ENCODE measurements around the gene FTCD. TPM values are rescaled to one million over a fixed set of nuclear protein-coding genes. Genes with fewer than 3 reads are reported as not detected.
A peak's percentile ranks its signal among the peaks of the same experiment; 100 is the strongest.

FTCD gene
- total and polyA plus RNA-seq, 8 donors, result 0.25 to 6.7 (median 1.3) TPM; not detected in 3

DNA sequence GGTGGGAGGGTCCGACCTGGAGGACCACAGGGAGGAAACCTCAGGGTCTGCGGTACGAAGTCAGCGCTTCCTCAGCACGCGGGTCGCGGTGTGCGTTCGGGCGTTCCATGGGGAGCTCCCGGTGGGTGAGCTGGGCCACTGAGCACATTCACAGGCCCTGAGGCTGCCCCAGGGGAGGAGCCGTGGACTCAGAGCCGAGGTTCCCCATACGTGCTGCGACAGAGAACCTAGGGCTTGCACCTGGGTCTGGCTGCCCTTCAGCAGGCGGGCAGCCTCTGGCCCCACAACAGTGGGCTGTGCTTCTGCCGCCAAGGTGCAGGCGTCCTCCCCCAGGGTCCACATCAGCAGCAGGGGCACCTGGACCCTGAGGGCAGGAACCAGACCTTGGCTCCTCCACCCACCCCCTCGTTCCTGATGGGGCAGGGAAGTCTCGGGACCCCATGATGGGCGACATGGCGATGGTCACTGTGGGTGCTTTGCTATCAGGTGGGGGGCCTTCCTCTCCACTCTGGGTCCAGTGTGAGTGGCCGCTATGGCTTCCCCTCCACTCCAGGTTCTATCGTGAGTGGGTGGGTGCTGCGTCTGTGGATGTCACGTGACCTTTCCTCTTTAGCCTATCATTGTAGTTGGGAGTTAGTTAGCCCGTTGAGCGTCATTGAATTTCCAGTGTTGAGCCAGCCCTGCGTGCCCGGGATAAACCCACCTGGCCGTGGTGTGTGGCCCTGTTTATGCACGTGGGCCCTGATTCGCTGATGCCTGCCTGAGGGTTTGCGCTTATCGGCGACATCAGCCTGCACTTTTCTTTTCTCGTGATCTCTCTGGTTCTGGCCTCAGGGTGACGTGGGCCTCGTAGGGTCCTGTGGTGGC lies 27.9 kb downstream of the FTCD start:
- H3K4me1 ChIP-seq, result no peaks in the 10 kb centered on the region
- no peak overlapping the region for H3K4me3 ChIP-seq
- intact Hi-C loops (cut with DNase I; ENCODE audit: low total_unique reads), result loop anchor here (10.0 kb wide), 1 partner anchor 133 kb away; no protein-coding TSS in a partner anchor
- no peak for DNase-seq
- no peaks in the 10 kb centered on the region for H3K27me3 ChIP-seq
- H3K27ac ChIP-seq, result no peak overlapping the region
- WGBS, 5 donors, result 85 to 92% (median 89%) methylated on average over 26 to 40 of the region's 40 CpGs
- H3K9me3 ChIP-seq, result no peaks in the 10 kb centered on the region
- TF ChIP-seq EP300 (IDR thresholded peaks at IDR 0.05), result no peak
- no peak for TF ChIP-seq POLR2AphosphoS5 (IDR thresholded peaks at IDR 0.05)
- TF ChIP-seq, protein P1, sequence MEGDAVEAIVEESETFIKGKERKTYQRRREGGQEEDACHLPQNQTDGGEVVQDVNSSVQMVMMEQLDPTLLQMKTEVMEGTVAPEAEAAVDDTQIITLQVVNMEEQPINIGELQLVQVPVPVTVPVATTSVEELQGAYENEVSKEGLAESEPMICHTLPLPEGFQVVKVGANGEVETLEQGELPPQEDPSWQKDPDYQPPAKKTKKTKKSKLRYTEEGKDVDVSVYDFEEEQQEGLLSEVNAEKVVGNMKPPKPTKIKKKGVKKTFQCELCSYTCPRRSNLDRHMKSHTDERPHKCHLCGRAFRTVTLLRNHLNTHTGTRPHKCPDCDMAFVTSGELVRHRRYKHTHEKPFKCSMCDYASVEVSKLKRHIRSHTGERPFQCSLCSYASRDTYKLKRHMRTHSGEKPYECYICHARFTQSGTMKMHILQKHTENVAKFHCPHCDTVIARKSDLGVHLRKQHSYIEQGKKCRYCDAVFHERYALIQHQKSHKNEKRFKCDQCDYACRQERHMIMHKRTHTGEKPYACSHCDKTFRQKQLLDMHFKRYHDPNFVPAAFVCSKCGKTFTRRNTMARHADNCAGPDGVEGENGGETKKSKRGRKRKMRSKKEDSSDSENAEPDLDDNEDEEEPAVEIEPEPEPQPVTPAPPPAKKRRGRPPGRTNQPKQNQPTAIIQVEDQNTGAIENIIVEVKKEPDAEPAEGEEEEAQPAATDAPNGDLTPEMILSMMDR (IDR thresholded peaks at IDR 0.05), result no peak
- TF ChIP-seq POLR2A (IDR thresholded peaks at IDR 0.05), result no peak
- peaks cover 16 to 79% (median 61%) of the 10 kb centered on the region in 4 donors for H3K36me3 ChIP-seq

DNA sequence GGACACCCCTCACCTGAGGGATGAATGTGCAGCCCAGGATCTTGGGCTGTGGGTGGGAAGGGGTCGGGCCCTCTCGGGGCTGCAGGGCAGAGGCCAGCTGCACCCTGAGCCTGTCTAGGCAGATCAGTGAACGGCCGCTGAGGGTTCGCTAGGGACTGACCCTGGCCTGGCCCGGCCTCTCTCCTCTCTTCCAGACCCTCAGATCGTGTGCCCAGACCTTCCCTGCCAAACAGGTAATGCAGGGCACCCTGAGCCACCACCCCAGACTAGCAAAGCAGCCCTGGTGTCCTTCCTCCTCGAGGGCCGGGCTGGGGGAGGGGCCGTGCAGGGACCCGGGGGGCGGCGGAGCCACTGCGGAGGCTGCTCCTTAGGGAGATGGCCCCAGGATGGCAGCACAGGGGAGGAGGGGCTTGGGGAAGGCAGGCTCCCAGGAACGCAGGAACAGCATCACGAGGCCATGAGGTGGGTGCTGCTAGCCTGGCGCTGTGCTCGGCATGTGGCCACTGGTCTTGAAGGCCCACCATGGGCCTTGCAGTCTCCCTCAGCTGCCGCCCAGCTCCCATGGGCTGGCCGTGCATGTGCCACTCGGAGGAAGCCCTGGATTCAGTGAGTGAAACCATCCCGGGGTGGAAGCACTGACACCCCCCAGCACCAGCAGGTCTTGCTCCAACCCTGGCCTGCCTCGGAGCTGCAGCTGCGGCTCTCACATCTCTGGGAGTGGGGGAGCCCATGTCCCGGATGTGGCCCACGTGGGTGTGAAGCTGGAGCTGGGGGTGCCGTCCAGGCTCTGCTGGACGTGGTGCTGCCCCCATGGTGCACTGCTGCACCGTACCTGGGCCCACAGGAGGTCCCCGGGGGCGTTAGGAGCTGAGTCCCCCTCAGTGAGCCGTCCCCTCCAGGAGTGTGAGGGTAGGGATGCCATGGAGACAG lies 28.8 kb downstream of the FTCD start:
- Histone ChIP-seq H3K9me3 (no peaks in the 10 kb centered on the region), H3K4me1 (no peaks in the 10 kb centered on the region), H3K4me3 (no peak overlapping the region), H3K27me3 (no peaks in the 10 kb centered on the region), H3K27ac (no peak overlapping the region), H3K36me3 (peaks cover 25 to 81% (median 66%) of the 10 kb centered on the region in 4 donors)
- TF ChIP-seq POLR2A (IDR thresholded peaks at IDR 0.05) (no peak), EP300 (IDR thresholded peaks at IDR 0.05) (no peak), POLR2AphosphoS5 (IDR thresholded peaks at IDR 0.05) (no peak)
- TF ChIP-seq, protein P1 (IDR thresholded peaks at IDR 0.05), result no peak
- 74 to 87% (median 77%) methylated on average over 20 to 32 of the region's 32 CpGs for WGBS, 5 donors
- intact Hi-C loops (cut with DNase I; ENCODE audit: low total_unique reads), result loop anchor here (10.0 kb wide), 1 partner anchor 132 kb away; no protein-coding TSS in a partner anchor
- no peak for DNase-seq

- no peaks in the 10 kb centered on the region for H3K9me3 ChIP-seq
- peaks cover 32 to 88% (median 72%) of the 10 kb centered on the region in 4 donors for H3K36me3 ChIP-seq
- TF ChIP-seq POLR2AphosphoS5 (IDR thresholded peaks at IDR 0.05) (no peak), EP300 (IDR thresholded peaks at IDR 0.05) (no peak), POLR2A (IDR thresholded peaks at IDR 0.05) (no peak)
- TF ChIP-seq, protein P1 (IDR thresholded peaks at IDR 0.05), result no peak
- peak in 1 of 2 donors; percentile 20 for DNase-seq
- intact Hi-C loops (cut with DNase I; ENCODE audit: low total_unique reads), result loop anchor here (10.0 kb wide), 1 partner anchor 131 kb away; no protein-coding TSS in a partner anchor
- no peak overlapping the region for H3K27ac ChIP-seq
- no peaks in the 10 kb centered on the region for H3K4me1 ChIP-seq
- 86 to 92% (median 90%) methylated on average over 45 to 47 of the region's 47 CpGs for WGBS, 5 donors
- H3K4me3 ChIP-seq, result no peak overlapping the region
- H3K27me3 ChIP-seq, result no peaks in the 10 kb centered on the region
Measured at GRCh38 chr21:46125846-46126301, 29.5 kb downstream of the FTCD start.
